Colonic mucosa (tissue), 4 donors: Measurements from ENCODE around the gene UPB1. TPM values are rescaled to one million over a fixed set of nuclear protein-coding genes. Genes with fewer than 3 reads are reported as not detected.

Experiments used
- DNase-seq: peaks from one replicate; pipeline ENCODE4 v3.0.0-alpha.2; 2020
- H3K27ac ChIP-seq: fragments of 200-600 bp; one replicate; pipeline ENCODE4 v1.8.0; 2021
- H3K27me3 ChIP-seq: fragments of 200-600 bp; one replicate; pipeline ENCODE4 v1.8.0; 2021
- H3K36me3 ChIP-seq: fragments of 200-600 bp; one replicate; pipeline ENCODE4 v1.8.0; 2021
- H3K4me1 ChIP-seq: fragments of 200-600 bp; one replicate; pipeline ENCODE4 v1.8.0; 2021; ENCODE audit warnings: mild to moderate bottlenecking
- H3K4me3 ChIP-seq: fragments of 200-600 bp; one replicate; pipeline ENCODE4 v1.8.0; 2021
- H3K9ac ChIP-seq, 2 donors: one replicate each; pipeline ENCODE4 v1.7.0; 2013; ENCODE audit warnings: control low read depth in 2 of 2, low read depth in 2 of 2, low read length in 2 of 2
- H3K9me3 ChIP-seq: fragments of 200-600 bp; one replicate; pipeline ENCODE4 v1.8.0; 2021
- CTCF ChIP-seq: fragments of 200-600 bp; IDR thresholded peaks from one replicate; pipeline ENCODE4 v1.8.0; 2022; ENCODE audit warnings: antibody characterized with exemption, mild to moderate bottlenecking
- intact Hi-C: fragments of 100-400 bp; cut with DNase I; formaldehyde crosslinking; loops from one replicate; pipeline ENCODE4 v1.14.1; 2022
- total RNA-seq, 2 donors: library from RNA; stranded (reverse); fragmentation: NEBNext Ultra II Directional in 1 of 2; extraction: Animal tissue kit (Norgen Biotek cat#: 25700) in 1 of 2; gene quantifications; one replicate each; pipeline ENCODE4 v1.2.1, GENCODE V29; 2021
- donor health status: healthy.
- donor health status: DM: no; HTN: no; CAD: no.
- donor health status: DM: no; HTN: no; CAD: no.

Gene UPB1
- total RNA-seq, 2 donors from 2014 or later, result 0.16 to 0.20 TPM

GRCh38 chr22:24515027-24515338, 19.9 kb downstream of the UPB1 start:
- Histone ChIP-seq H3K9ac (no peak overlapping the region), H3K9me3 (no peaks in the 10 kb centered on the region), H3K27me3 (no peaks in the 10 kb centered on the region), H3K4me1 (peaks cover 14% of the 10 kb centered on the region), H3K4me3 (no peak overlapping the region), H3K27ac (no peak overlapping the region), H3K36me3 (no peaks in the 10 kb centered on the region)
- no peak for TF ChIP-seq CTCF
- intact Hi-C loops, result no loop called here
- no peak for DNase-seq

- Histone ChIP-seq H3K27ac (no peak overlapping the region), H3K36me3 (no peaks in the 10 kb centered on the region), H3K9ac (no peak overlapping the region), H3K4me3 (no peak overlapping the region), H3K27me3 (no peaks in the 10 kb centered on the region), H3K9me3 (no peaks in the 10 kb centered on the region), H3K4me1 (peaks cover 4% of the 10 kb centered on the region)
- intact Hi-C loops, result no loop called here
- DNase-seq, result no peak
- no peak for TF ChIP-seq CTCF
Observed at GRCh38 chr22:24516301-24516737, 21.2 kb downstream of the UPB1 start.

- peaks cover 4% of the 10 kb centered on the region for H3K4me1 ChIP-seq
- no peaks in the 10 kb centered on the region for H3K27me3 ChIP-seq
- intact Hi-C loops, result no loop called here
- no peaks in the 10 kb centered on the region for H3K36me3 ChIP-seq
- no peaks in the 10 kb centered on the region for H3K9me3 ChIP-seq
- TF ChIP-seq CTCF, result no peak
- H3K4me3 ChIP-seq, result no peak overlapping the region
- DNase-seq, result no peak
- H3K27ac ChIP-seq, result no peak overlapping the region
- H3K9ac ChIP-seq, result no peak overlapping the region
Observed at GRCh38 chr22:24517446-24517845, 22.3 kb downstream of the UPB1 start.

GRCh38 chr22:24518228-24518627, 23.1 kb downstream of the UPB1 start:
- H3K4me1 ChIP-seq, result peaks cover 4% of the 10 kb centered on the region
- no peaks in the 10 kb centered on the region for H3K36me3 ChIP-seq
- no peaks in the 10 kb centered on the region for H3K27me3 ChIP-seq
- H3K9ac ChIP-seq, result no peak overlapping the region
- no peak overlapping the region for H3K27ac ChIP-seq
- no peaks in the 10 kb centered on the region for H3K9me3 ChIP-seq
- intact Hi-C loops, result no loop called here
- no peak overlapping the region for H3K4me3 ChIP-seq
- TF ChIP-seq CTCF, result no peak
- no peak for DNase-seq

- Histone ChIP-seq H3K9me3 (no peaks in the 10 kb centered on the region), H3K4me1 (peaks cover 4% of the 10 kb centered on the region), H3K4me3 (no peak overlapping the region), H3K27ac (no peak overlapping the region), H3K36me3 (no peaks in the 10 kb centered on the region), H3K9ac (no peak overlapping the region), H3K27me3 (no peaks in the 10 kb centered on the region)
- DNase-seq, result no peak
- intact Hi-C loops, result no loop called here
- TF ChIP-seq CTCF, result no peak
Observed at GRCh38 chr22:24518771-24519485, 23.8 kb downstream of the UPB1 start.
